GM12891 (cell line): ENCODE results near the gene DYSF.

Source experiments
- PAX5 ChIP-seq: IDR thresholded peaks from 2 replicates; pipeline ENCODE4 v1.6.1; 2011; ENCODE audit warnings: low read length, moderate library complexity, mild to moderate bottlenecking; ENCODE audit not compliant: insufficient read depth, severe bottlenecking
- POLR2A ChIP-seq: IDR thresholded peaks from 2 replicates; pipeline ENCODE4 v1.6.1; 2011; ENCODE audit warnings: low read depth, low read length, control low read depth
- POLR2AphosphoS5 ChIP-seq: IDR thresholded peaks from 2 replicates; pipeline ENCODE4 v1.6.1; 2011; ENCODE audit warnings: low read depth, low read length, control low read depth
- POU2F2 ChIP-seq: IDR thresholded peaks from 2 replicates; pipeline ENCODE4 v1.6.1; 2011; ENCODE audit warnings: low read depth, mild to moderate bottlenecking, control low read depth, low read length, moderate library complexity
- SPI1 ChIP-seq: IDR thresholded peaks from 2 replicates; pipeline ENCODE4 v1.6.1; 2011; ENCODE audit warnings: low read depth, low read length, control low read depth
- TAF1 ChIP-seq: IDR thresholded peaks from 2 replicates; pipeline ENCODE4 v1.6.1; 2011; ENCODE audit warnings: low read depth, low read length, control low read depth

DNA sequence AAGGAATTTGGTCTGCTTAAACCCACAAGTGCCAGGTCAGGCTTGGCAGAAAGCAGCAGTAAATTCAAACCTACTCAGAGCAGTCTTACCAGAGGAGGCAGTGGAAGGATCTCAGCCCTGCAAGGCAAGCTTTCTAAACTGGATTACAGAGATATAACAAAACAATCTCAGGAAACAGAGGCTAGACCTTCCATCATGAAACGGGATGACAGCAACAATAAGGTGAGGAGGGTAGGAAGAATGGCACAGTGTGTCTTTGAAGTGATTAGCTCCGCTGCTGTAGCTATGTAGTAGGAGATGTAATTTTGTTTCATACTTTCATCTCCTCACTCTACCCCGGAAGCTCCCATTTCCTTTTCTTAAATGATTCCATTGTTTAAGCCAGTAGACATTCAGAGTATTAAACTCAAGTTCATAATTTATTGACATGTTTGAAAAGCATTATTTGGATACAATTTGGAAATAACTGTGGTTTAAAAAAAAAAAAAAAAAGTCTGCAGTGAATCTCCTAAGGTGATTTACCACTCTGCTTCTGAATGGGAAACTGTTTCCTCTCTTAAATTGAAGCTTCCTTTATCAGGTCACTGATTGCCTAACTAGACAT, 29.4 kb upstream of the DYSF start:
- TF ChIP-seq POLR2A (no peak), POLR2AphosphoS5 (no peak), TAF1 (no peak), POU2F2 (no peak), SPI1 (no peak), PAX5 (no peak)
